Keratinocyte (primary cell): Measurements from ENCODE around the gene BLCAP. TPM values are rescaled to one million over a fixed set of nuclear protein-coding genes. Genes with fewer than 3 reads are reported as not detected.

ENCODE experiments used
- DNase-seq: peaks from one replicate; pipeline ENCODE4 v3.0.0-alpha.2; 2011; ENCODE audit warnings: low read depth, missing footprints, low spot score
- FAIRE-seq: peaks from 2 replicates; lab custom pipeline; 2011; peaks lifted over from hg19 to GRCh38; lab: Jason Lieb, UNC
- H2AFZ ChIP-seq: 2 replicates; pipeline ENCODE4 v1.6.0; 2012; ENCODE audit warnings: low read length, control low read depth, inconsistent platforms; ENCODE audit not compliant: control insufficient read depth
- H3K27ac ChIP-seq: 2 replicates; pipeline ENCODE4 v1.5.1; 2011; ENCODE audit warnings: low read length; ENCODE audit not compliant: control insufficient read depth, insufficient read depth
- H3K27me3 ChIP-seq: 3 replicates; pipeline ENCODE4 v1.6.0; 2011; ENCODE audit warnings: low read length; ENCODE audit not compliant: control insufficient read depth, insufficient read depth; ENCODE audit errors: extremely low read depth
- H3K36me3 ChIP-seq, 2 experiments: 2 replicates in 1 of 2; 3 replicates in 1 of 2; pipeline ENCODE4 v1.5.1; 2011; ENCODE audit warnings: low read length in 2 of 2, mild to moderate bottlenecking in 1 of 2; ENCODE audit not compliant: control insufficient read depth in 2 of 2, insufficient read depth in 2 of 2; ENCODE audit errors: extremely low read depth in 1 of 2
- H3K4me1 ChIP-seq: 3 replicates; pipeline ENCODE4 v1.5.1; 2011; ENCODE audit warnings: low read length; ENCODE audit not compliant: control insufficient read depth, insufficient read depth; ENCODE audit errors: extremely low read depth
- H3K4me2 ChIP-seq: 3 replicates; pipeline ENCODE4 v1.6.0; 2011; ENCODE audit warnings: low read depth, low read length; ENCODE audit not compliant: control insufficient read depth, insufficient read depth; ENCODE audit errors: extremely low read depth
- H3K4me3 ChIP-seq, 3 experiments: fragments of 200-600 bp in 1 of 3; sonication (generic) in 1 of 3; 2 replicates in 2 of 3; 3 replicates in 1 of 3; pipeline ENCODE4 v1.5.1; 2011 to 2016; ENCODE audit warnings: low read length in 3 of 3, mild to moderate bottlenecking in 3 of 3, control low read depth in 2 of 3, inconsistent platforms in 1 of 3, low read depth in 1 of 3, mixed read lengths in 1 of 3, mixed run types in 1 of 3, moderate library complexity in 1 of 3; ENCODE audit not compliant: control insufficient read depth in 2 of 3, insufficient read depth in 2 of 3; ENCODE audit errors: extremely low read depth in 1 of 3
- H3K79me2 ChIP-seq: 2 replicates; pipeline ENCODE4 v1.6.0; 2012; ENCODE audit warnings: low read length; ENCODE audit not compliant: control insufficient read depth, insufficient read depth
- H3K9ac ChIP-seq: 3 replicates; pipeline ENCODE4 v1.6.0; 2011; ENCODE audit warnings: low read length; ENCODE audit not compliant: control insufficient read depth, insufficient read depth; ENCODE audit errors: extremely low read depth
- H3K9me1 ChIP-seq: 3 replicates; pipeline ENCODE4 v1.6.0; 2011; ENCODE audit warnings: low read length; ENCODE audit not compliant: control insufficient read depth, insufficient read depth; ENCODE audit errors: extremely low read depth
- H3K9me3 ChIP-seq: 2 replicates; pipeline ENCODE4 v1.5.1; 2012; ENCODE audit warnings: low read depth, low read length; ENCODE audit not compliant: control insufficient read depth
- H4K20me1 ChIP-seq: 3 replicates; pipeline ENCODE4 v1.6.0; 2011; ENCODE audit warnings: low read length; ENCODE audit not compliant: control insufficient read depth, insufficient read depth; ENCODE audit errors: extremely low read depth
- EZH2 ChIP-seq: IDR thresholded peaks from one replicate; pipeline ENCODE4 v1.6.1; 2012; ENCODE audit warnings: inconsistent platforms, mild to moderate bottlenecking, low read length, moderate library complexity
- dilution Hi-C: fragments of 300-500 bp; cut with MboI; formaldehyde crosslinking; loops from one replicate; pipeline ENCODE4 v1.7.0; 2020; ENCODE audit warnings: low sequenced_read_pairs; ENCODE audit not compliant: extremely low pct_ligation_motif_present
- polyA plus RNA-seq, 5 experiments: library from polyadenylated mRNA; depleted of rRNA in 3 of 5; stranded (reverse) in 3 of 5; stranded (forward) in 1 of 5; unstranded in 1 of 5; fragments of >200 nt; gene quantifications; 1 replicate in 1 of 5; 2 replicates in 3 of 5; 3 replicates in 1 of 5; pipeline versions ENCODE4 v1.2.1 to v1.2.3, GENCODE V29; 2011 to 2012; ENCODE audit warnings: missing spikeins in 2 of 5, low read depth in 1 of 5, low replicate concordance in 1 of 5
- TF ChIP-seq, protein P1 (sequence below), 3 experiments: IDR thresholded peaks in 1 of 3; conservative IDR thresholded peaks in 1 of 3; optimal IDR thresholded peaks in 1 of 3; 2 replicates in 2 of 3; 3 replicates in 1 of 3; pipeline versions ENCODE3 to v1.5.1; 2011; ENCODE audit warnings: low read length in 3 of 3, mild to moderate bottlenecking in 3 of 3, moderate library complexity in 2 of 3, control low read depth in 1 of 3, inconsistent platforms in 1 of 3; ENCODE audit not compliant: insufficient read depth in 2 of 3; ENCODE audit errors: extremely low read depth in 1 of 3

Gene BLCAP
- polyA plus RNA-seq, 1 donor (not counting 4 experiments of a cell fraction or from before 2014, with no cell fraction given) = 209 TPM

DNA sequence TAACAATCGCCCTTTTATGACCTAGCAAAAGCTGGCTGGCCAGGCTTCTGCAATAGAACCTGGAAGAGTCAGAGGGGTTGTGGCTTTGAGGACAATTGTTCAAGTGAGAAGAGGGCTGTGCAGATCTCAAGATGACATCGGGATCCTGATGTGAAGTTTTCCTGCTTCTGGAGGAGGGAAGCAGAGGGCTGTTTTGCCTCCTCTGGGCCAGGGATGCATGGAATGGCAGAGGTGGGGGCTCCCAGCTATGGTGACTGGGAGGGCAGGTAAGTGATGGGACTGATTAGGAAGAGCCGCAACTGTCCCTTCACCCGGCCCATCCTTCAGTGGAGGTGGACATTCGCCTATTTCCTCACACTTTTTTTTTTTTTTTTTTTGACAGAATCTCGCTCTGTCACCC is 43.4 kb upstream of the BLCAP start:
- H2AFZ ChIP-seq = no peak overlapping the region
- H3K27ac ChIP-seq = no peak overlapping the region
- no peaks in the 10 kb centered on the region for H3K79me2 ChIP-seq
- H3K27me3 ChIP-seq = peaks cover 23% of the 10 kb centered on the region
- no peak overlapping the region for H3K4me2 ChIP-seq
- no peak for FAIRE-seq
- no peaks in the 10 kb centered on the region for H3K36me3 ChIP-seq
- no peak overlapping the region for H3K9ac ChIP-seq
- no peaks in the 10 kb centered on the region for H3K9me3 ChIP-seq
- DNase-seq = no peak
- dilution Hi-C loops = no loop called here
- H3K4me3 ChIP-seq = no peak overlapping the region
- no peak for TF ChIP-seq EZH2
- TF ChIP-seq, protein P1, sequence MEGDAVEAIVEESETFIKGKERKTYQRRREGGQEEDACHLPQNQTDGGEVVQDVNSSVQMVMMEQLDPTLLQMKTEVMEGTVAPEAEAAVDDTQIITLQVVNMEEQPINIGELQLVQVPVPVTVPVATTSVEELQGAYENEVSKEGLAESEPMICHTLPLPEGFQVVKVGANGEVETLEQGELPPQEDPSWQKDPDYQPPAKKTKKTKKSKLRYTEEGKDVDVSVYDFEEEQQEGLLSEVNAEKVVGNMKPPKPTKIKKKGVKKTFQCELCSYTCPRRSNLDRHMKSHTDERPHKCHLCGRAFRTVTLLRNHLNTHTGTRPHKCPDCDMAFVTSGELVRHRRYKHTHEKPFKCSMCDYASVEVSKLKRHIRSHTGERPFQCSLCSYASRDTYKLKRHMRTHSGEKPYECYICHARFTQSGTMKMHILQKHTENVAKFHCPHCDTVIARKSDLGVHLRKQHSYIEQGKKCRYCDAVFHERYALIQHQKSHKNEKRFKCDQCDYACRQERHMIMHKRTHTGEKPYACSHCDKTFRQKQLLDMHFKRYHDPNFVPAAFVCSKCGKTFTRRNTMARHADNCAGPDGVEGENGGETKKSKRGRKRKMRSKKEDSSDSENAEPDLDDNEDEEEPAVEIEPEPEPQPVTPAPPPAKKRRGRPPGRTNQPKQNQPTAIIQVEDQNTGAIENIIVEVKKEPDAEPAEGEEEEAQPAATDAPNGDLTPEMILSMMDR (optimal IDR thresholded peaks at IDR 0.05 in 1 of 3, IDR thresholded peaks at IDR 0.05 in 1 of 3, conservative IDR thresholded peaks at IDR 0.05 in 1 of 3; ENCODE audit: extremely low read depth in 1 of 3, insufficient read depth in 2 of 3, low read length in 3 of 3) = no peak
- no peaks in the 10 kb centered on the region for H3K4me1 ChIP-seq
- H3K9me1 ChIP-seq = no peaks in the 10 kb centered on the region
- no peaks in the 10 kb centered on the region for H4K20me1 ChIP-seq

DNA sequence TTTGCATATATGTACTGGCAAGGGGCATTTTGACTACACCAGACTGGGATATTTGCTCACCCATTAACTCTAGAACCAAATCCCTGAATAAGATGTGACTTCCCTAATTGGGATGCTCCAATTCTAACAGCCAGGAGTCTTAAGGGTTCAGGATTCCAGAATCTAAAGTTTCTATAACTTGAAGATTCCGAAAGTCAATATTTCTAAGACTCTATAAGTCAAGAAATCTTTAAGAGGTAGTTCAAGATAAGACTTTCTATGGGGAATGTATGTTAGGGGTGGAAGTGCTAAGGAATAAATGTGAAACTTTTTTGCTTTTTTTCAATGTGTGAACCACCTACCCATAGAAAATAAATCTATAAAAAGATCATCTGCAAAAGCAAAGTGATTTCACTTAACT is 42.7 kb upstream of the BLCAP start:
- Histone ChIP-seq H3K36me3 (no peaks in the 10 kb centered on the region), H3K4me3 (no peak overlapping the region), H3K9ac (no peak overlapping the region), H3K9me1 (no peaks in the 10 kb centered on the region), H3K79me2 (no peaks in the 10 kb centered on the region), H3K4me1 (no peaks in the 10 kb centered on the region), H3K27ac (no peak overlapping the region), H3K9me3 (no peaks in the 10 kb centered on the region), H3K27me3 (peaks cover 22% of the 10 kb centered on the region), H4K20me1 (no peaks in the 10 kb centered on the region), H2AFZ (no peak overlapping the region), H3K4me2 (no peak overlapping the region)
- no peak for DNase-seq
- TF ChIP-seq, protein P1 (optimal IDR thresholded peaks at IDR 0.05 in 1 of 3, IDR thresholded peaks at IDR 0.05 in 1 of 3, conservative IDR thresholded peaks at IDR 0.05 in 1 of 3; ENCODE audit: extremely low read depth in 1 of 3, insufficient read depth in 2 of 3, low read length in 3 of 3) = no peak
- TF ChIP-seq EZH2 = no peak
- FAIRE-seq = no peak
- dilution Hi-C loops = no loop called here
